HAP-1 (cell line): ENCODE data around the gene OXCT1.

Experiments
- DNase-seq, 2 experiments: peaks; one replicate each; pipeline ENCODE4 v3.0.0-alpha.2; 2016 to 2020; ENCODE audit warnings: low spot score in 2 of 2
- H3K27me3 ChIP-seq: fragments of 250-450 bp; sonication (Bioruptor Pico); 2 replicates; pipeline ENCODE4 v1.5.1; 2020; ENCODE audit warnings: low read depth, mild to moderate bottlenecking, moderate library complexity
- H3K36me3 ChIP-seq: fragments of 250-450 bp; sonication (Bioruptor Pico); replicated peaks from 2 replicates; pipeline ENCODE4 v1.5.1; 2020; ENCODE audit warnings: mild to moderate bottlenecking
- H3K4me1 ChIP-seq: fragments of 250-450 bp; sonication (Bioruptor Pico); 2 replicates; pipeline ENCODE4 v1.5.1; 2020; ENCODE audit warnings: mild to moderate bottlenecking
- H3K4me3 ChIP-seq: fragments of 250-450 bp; sonication (Bioruptor Pico); 2 replicates; pipeline ENCODE4 v1.5.1; 2020; ENCODE audit warnings: mild to moderate bottlenecking, moderate library complexity
- H3K9me3 ChIP-seq: fragments of 250-450 bp; sonication (Bioruptor Pico); 2 replicates; pipeline ENCODE4 v1.5.1; 2020; ENCODE audit warnings: mild to moderate bottlenecking, moderate library complexity
- in situ Hi-C: fragments of 300-500 bp; cut with MboI; formaldehyde crosslinking; loops from 3 replicates; pipeline ENCODE4 v1.14.3; 2020; ENCODE audit warnings: low sequenced_read_pairs, inconsistent platforms, mixed read lengths

OXCT1 gene

GRCh38 chr5:41869724-41870626, at the start of gene OXCT1:
Gene OXCT1, minus strand, starts transcription at chr5:41870425. Its CDS starts 67 bp downstream, at chr5:41870358.
- H3K4me3 ChIP-seq = peak within 1 kb of the TSS; percentile 74
- 0 out of 2 replicates have a peak, but pooled peaks cover 3% of the 10 kb centered on the region for H3K27me3 ChIP-seq
- H3K9me3 ChIP-seq = no peaks in the 10 kb centered on the region
- peak; percentile 77 to 92 for DNase-seq
- H3K36me3 ChIP-seq = no peaks in the 10 kb centered on the region
- peaks cover 10% of the 10 kb centered on the region for H3K4me1 ChIP-seq
- in situ Hi-C loops = loop anchor here (25.0 kb wide), 2 partner anchors 892 to 1017 kb away; partner anchors contain the start of gene CCDC152

GRCh38 chr5:41918105-41918504, 47.9 kb upstream of the OXCT1 start:
- Histone ChIP-seq H3K9me3 (no peaks in the 10 kb centered on the region), H3K36me3 (peaks cover 46% of the 10 kb centered on the region), H3K4me3 (no peak overlapping the region), H3K4me1 (no peaks in the 10 kb centered on the region), H3K27me3 (no peaks in the 10 kb centered on the region)
- in situ Hi-C loops = no loop called here
- DNase-seq = no peak

- Histone ChIP-seq H3K36me3 (peaks cover 67% of the 10 kb centered on the region), H3K9me3 (no peaks in the 10 kb centered on the region), H3K4me3 (no peak overlapping the region), H3K4me1 (peaks cover 5% of the 10 kb centered on the region), H3K27me3 (no peaks in the 10 kb centered on the region)
- in situ Hi-C loops = no loop called here
- no peak for DNase-seq
These were observed 38.3 kb upstream of the OXCT1 start for GRCh38 chr5:41908374-41909079.

- peaks cover 10% of the 10 kb centered on the region for H3K4me1 ChIP-seq
- in situ Hi-C loops = no loop called here
- H3K4me3 ChIP-seq = no peak overlapping the region
These were observed 35.9 kb upstream of the OXCT1 start for GRCh38 chr5:41906151-41906550.

GRCh38 chr5:41903892-41904799, 33.9 kb upstream of the OXCT1 start, which contains the start of gene RIMOC1:
Gene RIMOC1, plus strand, starts transcription at chr5:41904344. Its CDS starts 24 bp downstream, at chr5:41904368.
- peak within 1 kb of the TSS; percentile 92 for H3K4me3 ChIP-seq
- no peaks in the 10 kb centered on the region for H3K9me3 ChIP-seq
- peaks cover 18% of the 10 kb centered on the region for H3K4me1 ChIP-seq
- in situ Hi-C loops = no loop called here
- no peaks in the 10 kb centered on the region for H3K27me3 ChIP-seq
- peak; percentile 98 to 100 for DNase-seq
- H3K36me3 ChIP-seq = peaks cover 28% of the 10 kb centered on the region

More at GRCh38 chr5:41906151-41906550, 35.9 kb upstream of the OXCT1 start:
- no peak for DNase-seq
- H3K27me3 ChIP-seq = no peaks in the 10 kb centered on the region
- H3K9me3 ChIP-seq = no peaks in the 10 kb centered on the region
- peaks cover 43% of the 10 kb centered on the region for H3K36me3 ChIP-seq

GRCh38 chr5:41903382-41903891, 33.2 kb upstream of the OXCT1 start:
- DNase-seq = no peak
- H3K27me3 ChIP-seq = no peaks in the 10 kb centered on the region
- no peaks in the 10 kb centered on the region for H3K9me3 ChIP-seq
- peaks cover 21% of the 10 kb centered on the region for H3K4me1 ChIP-seq
- in situ Hi-C loops = no loop called here
- H3K4me3 ChIP-seq = peak overlapping the region; percentile 92
- H3K36me3 ChIP-seq = peaks cover 21% of the 10 kb centered on the region

- Histone ChIP-seq H3K9me3 (no peaks in the 10 kb centered on the region), H3K36me3 (no peaks in the 10 kb centered on the region), H3K4me1 (peaks cover 11% of the 10 kb centered on the region), H3K4me3 (no peak overlapping the region), H3K27me3 (peaks cover 12% of the 10 kb centered on the region)
- no peak for DNase-seq
- in situ Hi-C loops = no loop called here
These were observed 26.0 kb upstream of the OXCT1 start for GRCh38 chr5:41896230-41896629.

GRCh38 chr5:41893074-41893851, 23.0 kb upstream of the OXCT1 start:
- DNase-seq = no peak
- in situ Hi-C loops = no loop called here
- no peaks in the 10 kb centered on the region for H3K4me1 ChIP-seq
- H3K4me3 ChIP-seq = no peak overlapping the region
- H3K9me3 ChIP-seq = no peaks in the 10 kb centered on the region
- H3K27me3 ChIP-seq = peaks cover 12% of the 10 kb centered on the region
- no peaks in the 10 kb centered on the region for H3K36me3 ChIP-seq

GRCh38 chr5:41892031-41892430, 21.8 kb upstream of the OXCT1 start:
- in situ Hi-C loops = no loop called here
- DNase-seq = no peak
- Histone ChIP-seq H3K4me3 (no peak overlapping the region), H3K9me3 (no peaks in the 10 kb centered on the region), H3K4me1 (no peaks in the 10 kb centered on the region), H3K27me3 (peaks cover 12% of the 10 kb centered on the region), H3K36me3 (no peaks in the 10 kb centered on the region)

- Histone ChIP-seq H3K36me3 (no peaks in the 10 kb centered on the region), H3K4me3 (no peak overlapping the region), H3K27me3 (peaks cover 7% of the 10 kb centered on the region), H3K4me1 (no peaks in the 10 kb centered on the region), H3K9me3 (no peaks in the 10 kb centered on the region)
- no peak for DNase-seq
- in situ Hi-C loops = no loop called here
These were observed 21.0 kb upstream of the OXCT1 start for GRCh38 chr5:41891066-41891707.

- Histone ChIP-seq H3K27me3 (no peaks in the 10 kb centered on the region), H3K9me3 (no peaks in the 10 kb centered on the region), H3K4me1 (peaks cover 3% of the 10 kb centered on the region; the same call in 1 of the 2 replicates), H3K4me3 (no peak overlapping the region), H3K36me3 (no peaks in the 10 kb centered on the region)
- no peak for DNase-seq
- in situ Hi-C loops = no loop called here
These were observed 15.1 kb upstream of the OXCT1 start for GRCh38 chr5:41885286-41885685.

GRCh38 chr5:41883936-41884335, 13.7 kb upstream of the OXCT1 start:
- Histone ChIP-seq H3K27me3 (no peaks in the 10 kb centered on the region), H3K4me1 (peaks cover 3% of the 10 kb centered on the region; the same call in 1 of the 2 replicates), H3K4me3 (no peak overlapping the region), H3K36me3 (no peaks in the 10 kb centered on the region), H3K9me3 (no peaks in the 10 kb centered on the region)
- DNase-seq = no peak
- in situ Hi-C loops = no loop called here
